DOHH2 (cell line): ENCODE results near the gene TICAM2.

Experiments
- H3F3A ChIP-seq: fragments of 200-600 bp; sonication (generic), shearing (Covaris generic); 2 replicates; pipeline ENCODE4 v1.6.0; 2016; ENCODE audit warnings: antibody characterized with exemption, mild to moderate bottlenecking; ENCODE audit not compliant: control insufficient read depth, insufficient read depth
- H3K27ac ChIP-seq: fragments of 200-600 bp; sonication (generic); 2 replicates; pipeline ENCODE4 v1.5.1; 2014; ENCODE audit warnings: low read depth, mild to moderate bottlenecking, low read length, moderate library complexity
- H3K27me3 ChIP-seq: fragments of 200-600 bp; sonication (generic); 2 replicates; pipeline ENCODE4 v1.6.1; 2014; ENCODE audit warnings: mild to moderate bottlenecking, low read length, mixed read lengths; ENCODE audit not compliant: control insufficient read depth
- H3K36me3 ChIP-seq: fragments of 200-600 bp; sonication (generic); 2 replicates; pipeline ENCODE4 v1.6.1; 2014; ENCODE audit warnings: mild to moderate bottlenecking, low read length, moderate library complexity, mixed read lengths; ENCODE audit not compliant: control insufficient read depth
- H3K4me1 ChIP-seq: fragments of 200-600 bp; sonication (generic); 2 replicates; pipeline ENCODE4 v1.6.1; 2014; ENCODE audit warnings: mild to moderate bottlenecking, low read length, mixed read lengths; ENCODE audit not compliant: control insufficient read depth
- H3K4me2 ChIP-seq: fragments of 200-600 bp; sonication (generic); 2 replicates; pipeline ENCODE4 v1.6.0; 2014; ENCODE audit warnings: mild to moderate bottlenecking, low read length, moderate library complexity
- H3K4me3 ChIP-seq: fragments of 200-600 bp; sonication (generic); 2 replicates; pipeline ENCODE4 v1.5.1; 2014; ENCODE audit warnings: mild to moderate bottlenecking, low read length, mixed read lengths
- H3K79me2 ChIP-seq: fragments of 200-600 bp; sonication (generic); 2 replicates; pipeline ENCODE4 v1.6.1; 2014; ENCODE audit warnings: mild to moderate bottlenecking, low read length, mixed read lengths; ENCODE audit not compliant: control insufficient read depth
- H3K9me2 ChIP-seq: fragments of 200-600 bp; sonication (generic); replicated peaks from 2 replicates; pipeline ENCODE4 v1.6.1; 2014; ENCODE audit warnings: mild to moderate bottlenecking, low read length, mixed read lengths; ENCODE audit not compliant: control insufficient read depth
- H3K9me3 ChIP-seq: fragments of 200-600 bp; sonication (generic); 2 replicates; pipeline ENCODE4 v1.6.1; 2014; ENCODE audit warnings: antibody characterized with exemption, low read length, mixed read lengths; ENCODE audit not compliant: control insufficient read depth, insufficient read depth
- H4K20me1 ChIP-seq: fragments of 200-600 bp; sonication (generic); 2 replicates; pipeline ENCODE4 v1.6.0; 2014; ENCODE audit warnings: low read depth, mild to moderate bottlenecking, antibody characterized with exemption, low read length, moderate library complexity; ENCODE audit not compliant: control insufficient read depth, insufficient read depth
- EZH2phosphoT487 ChIP-seq: fragments of 200-600 bp; sonication (generic); IDR thresholded peaks from 2 replicates; pipeline ENCODE4 v1.6.1; 2017; ENCODE audit warnings: borderline replicate concordance, mild to moderate bottlenecking, antibody characterized with exemption, low read length, moderate library complexity, mixed read lengths
- TF ChIP-seq, protein P1 (sequence below): fragments of 200-600 bp; sonication (generic); IDR thresholded peaks from one replicate; pipeline ENCODE4 v1.5.1; 2014; ENCODE audit warnings: antibody characterized with exemption, mild to moderate bottlenecking, low read depth, low read length; ENCODE audit not compliant: poor library complexity, severe bottlenecking

The TICAM2 gene

DNA sequence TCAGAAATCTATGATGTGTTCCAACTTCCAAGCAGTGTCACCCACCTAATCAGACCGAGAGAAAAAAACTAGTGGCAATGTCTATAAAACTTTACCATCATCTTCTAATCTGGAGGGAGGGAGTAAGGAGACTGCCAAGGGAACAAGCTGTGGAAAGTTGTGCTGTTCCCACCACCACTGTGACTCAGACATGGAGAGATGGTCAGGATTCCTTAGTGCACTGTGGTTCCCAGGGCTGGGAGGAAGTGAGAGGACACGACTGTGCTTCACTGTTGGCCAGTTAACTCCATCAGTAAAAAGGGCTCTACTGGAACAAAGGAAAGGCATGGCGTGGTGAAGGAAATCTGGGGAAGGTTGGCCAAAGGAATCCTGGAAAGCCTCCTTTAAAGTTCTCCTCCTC is 18.8 kb downstream of the TICAM2 start:
- H3K4me3 ChIP-seq: no peak overlapping the region
- H3K79me2 ChIP-seq: no peaks in the 10 kb centered on the region
- H3K9me2 ChIP-seq: no peaks in the 10 kb centered on the region
- no peaks in the 10 kb centered on the region for H3F3A ChIP-seq
- no peak overlapping the region for H3K4me2 ChIP-seq
- H3K27ac ChIP-seq: no peak overlapping the region
- no peaks in the 10 kb centered on the region for H3K27me3 ChIP-seq
- TF ChIP-seq EZH2phosphoT487: no peak
- TF ChIP-seq, protein P1, sequence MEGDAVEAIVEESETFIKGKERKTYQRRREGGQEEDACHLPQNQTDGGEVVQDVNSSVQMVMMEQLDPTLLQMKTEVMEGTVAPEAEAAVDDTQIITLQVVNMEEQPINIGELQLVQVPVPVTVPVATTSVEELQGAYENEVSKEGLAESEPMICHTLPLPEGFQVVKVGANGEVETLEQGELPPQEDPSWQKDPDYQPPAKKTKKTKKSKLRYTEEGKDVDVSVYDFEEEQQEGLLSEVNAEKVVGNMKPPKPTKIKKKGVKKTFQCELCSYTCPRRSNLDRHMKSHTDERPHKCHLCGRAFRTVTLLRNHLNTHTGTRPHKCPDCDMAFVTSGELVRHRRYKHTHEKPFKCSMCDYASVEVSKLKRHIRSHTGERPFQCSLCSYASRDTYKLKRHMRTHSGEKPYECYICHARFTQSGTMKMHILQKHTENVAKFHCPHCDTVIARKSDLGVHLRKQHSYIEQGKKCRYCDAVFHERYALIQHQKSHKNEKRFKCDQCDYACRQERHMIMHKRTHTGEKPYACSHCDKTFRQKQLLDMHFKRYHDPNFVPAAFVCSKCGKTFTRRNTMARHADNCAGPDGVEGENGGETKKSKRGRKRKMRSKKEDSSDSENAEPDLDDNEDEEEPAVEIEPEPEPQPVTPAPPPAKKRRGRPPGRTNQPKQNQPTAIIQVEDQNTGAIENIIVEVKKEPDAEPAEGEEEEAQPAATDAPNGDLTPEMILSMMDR: no peak
- no peaks in the 10 kb centered on the region for H3K9me3 ChIP-seq
- H4K20me1 ChIP-seq: no peaks in the 10 kb centered on the region
- no peaks in the 10 kb centered on the region for H3K36me3 ChIP-seq
- peaks cover 9% of the 10 kb centered on the region for H3K4me1 ChIP-seq

DNA sequence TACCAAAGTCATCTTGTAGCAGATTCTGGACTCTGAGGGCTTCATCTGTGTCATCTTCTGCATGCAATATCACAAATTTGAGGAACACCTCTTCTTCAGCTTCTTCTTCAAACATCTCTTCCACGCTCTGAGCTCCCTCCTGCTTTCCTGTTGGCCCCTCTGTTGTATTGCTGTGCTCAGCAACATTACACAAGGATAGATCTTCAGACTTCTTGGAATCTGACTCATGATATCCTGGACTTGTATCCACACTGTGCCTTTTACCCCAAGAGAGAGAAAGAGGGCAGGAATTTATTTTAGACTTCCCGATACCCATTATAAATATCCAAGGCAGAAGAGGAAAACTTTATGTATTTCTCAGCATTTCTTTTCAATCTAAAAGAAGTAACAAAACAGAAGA is 21.3 kb downstream of the TICAM2 start:
- H3K27ac ChIP-seq: no peak overlapping the region
- no peaks in the 10 kb centered on the region for H3K27me3 ChIP-seq
- H3K36me3 ChIP-seq: no peaks in the 10 kb centered on the region
- H3K79me2 ChIP-seq: no peaks in the 10 kb centered on the region
- no peak overlapping the region for H3K4me2 ChIP-seq
- H4K20me1 ChIP-seq: no peaks in the 10 kb centered on the region
- H3K9me3 ChIP-seq: no peaks in the 10 kb centered on the region
- H3F3A ChIP-seq: no peaks in the 10 kb centered on the region
- TF ChIP-seq, protein P1: no peak
- TF ChIP-seq EZH2phosphoT487: no peak
- no peaks in the 10 kb centered on the region for H3K9me2 ChIP-seq
- H3K4me3 ChIP-seq: no peak overlapping the region
- peaks cover 11% of the 10 kb centered on the region for H3K4me1 ChIP-seq

DNA sequence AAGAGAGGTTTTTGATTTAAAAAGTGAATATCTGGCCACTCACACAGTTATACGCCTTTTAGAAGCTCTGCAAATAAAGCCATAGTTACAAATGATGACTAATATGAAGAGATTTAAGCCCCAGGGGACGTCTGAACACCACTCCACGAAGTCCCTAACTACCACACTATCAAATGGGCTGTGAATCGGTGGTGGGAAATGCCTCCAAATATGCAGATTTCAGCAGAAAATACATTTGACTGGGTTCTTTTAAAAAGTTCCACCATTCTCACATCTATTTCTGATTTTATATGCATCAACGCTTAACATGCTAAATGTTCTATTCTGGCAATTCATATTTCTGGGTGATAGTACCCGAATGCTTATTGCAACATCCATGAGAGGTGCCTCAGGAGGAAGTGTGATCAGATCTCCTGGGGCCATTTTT is 22.5 kb downstream of the TICAM2 start:
- H4K20me1 ChIP-seq: no peaks in the 10 kb centered on the region
- no peak for TF ChIP-seq EZH2phosphoT487
- TF ChIP-seq, protein P1: no peak
- H3K9me3 ChIP-seq: no peaks in the 10 kb centered on the region
- no peaks in the 10 kb centered on the region for H3K27me3 ChIP-seq
- H3K36me3 ChIP-seq: no peaks in the 10 kb centered on the region
- H3K4me2 ChIP-seq: no peak overlapping the region
- H3K79me2 ChIP-seq: no peaks in the 10 kb centered on the region
- no peaks in the 10 kb centered on the region for H3K9me2 ChIP-seq
- no peak overlapping the region for H3K27ac ChIP-seq
- H3K4me1 ChIP-seq: peaks cover 12% of the 10 kb centered on the region
- no peak overlapping the region for H3K4me3 ChIP-seq
- no peaks in the 10 kb centered on the region for H3F3A ChIP-seq

DNA sequence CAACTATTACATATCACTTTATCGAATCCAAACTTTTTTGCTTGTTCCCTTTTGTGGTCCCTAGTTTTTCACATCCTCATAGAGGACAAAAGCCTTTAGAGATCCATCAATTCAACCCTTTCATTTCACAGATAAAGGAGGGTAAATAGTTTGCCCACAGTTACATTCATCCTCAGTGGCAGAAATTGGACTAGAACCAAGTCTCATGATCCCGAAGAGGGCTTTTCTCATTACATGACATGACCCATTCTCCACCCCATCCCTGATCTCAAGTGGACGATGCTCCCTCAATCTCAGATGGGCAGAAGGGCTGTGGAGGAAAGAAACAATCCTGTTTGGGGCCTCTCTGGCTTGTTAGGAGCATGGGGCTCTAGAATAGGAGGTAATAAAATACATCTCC is 23.1 kb downstream of the TICAM2 start:
- Histone ChIP-seq H3K9me2 (no peaks in the 10 kb centered on the region), H3K27ac (no peak overlapping the region), H3K4me1 (peaks cover 17% of the 10 kb centered on the region), H3F3A (no peaks in the 10 kb centered on the region), H4K20me1 (no peaks in the 10 kb centered on the region), H3K9me3 (no peaks in the 10 kb centered on the region), H3K27me3 (no peaks in the 10 kb centered on the region), H3K4me3 (no peak overlapping the region), H3K4me2 (no peak overlapping the region), H3K36me3 (no peaks in the 10 kb centered on the region), H3K79me2 (no peaks in the 10 kb centered on the region)
- TF ChIP-seq, protein P1: no peak
- TF ChIP-seq EZH2phosphoT487: no peak
